Liver (tissue), 9 donors: ENCODE data around the gene FGF19. TPM values are rescaled to one million over a fixed set of nuclear protein-coding genes. Genes with fewer than 3 reads are reported as not detected.

Experiments
- DNase-seq: peaks from one replicate; pipeline ENCODE4 v3.0.0-alpha.2; 2017; ENCODE audit warnings: low spot score
- H3K27ac ChIP-seq, 2 donors: one replicate each; pipeline ENCODE4 v1.7.0; 2013; ENCODE audit warnings: inconsistent platforms in 2 of 2, low read length in 2 of 2, control low read depth in 1 of 2, low read depth in 1 of 2, mild to moderate bottlenecking in 1 of 2
- H3K27me3 ChIP-seq, 4 donors: one replicate each; pipeline versions ENCODE4 v1.6.1 to v1.7.0; 2013; ENCODE audit warnings: low read length in 3 of 4, inconsistent platforms in 1 of 4, mild to moderate bottlenecking in 1 of 4, moderate library complexity in 1 of 4; ENCODE audit not compliant: control insufficient read depth in 4 of 4, insufficient read depth in 4 of 4
- H3K36me3 ChIP-seq, 4 donors: one replicate each; pipeline versions ENCODE4 v1.6.1 to v1.7.0; 2013; ENCODE audit warnings: low read length in 3 of 4, mild to moderate bottlenecking in 3 of 4, low read depth in 1 of 4, moderate library complexity in 1 of 4; ENCODE audit not compliant: control insufficient read depth in 4 of 4, insufficient read depth in 3 of 4
- H3K4me1 ChIP-seq, 4 donors: one replicate each; pipeline versions ENCODE4 v1.6.1 to v1.7.0; 2013; ENCODE audit warnings: low read length in 3 of 4, mild to moderate bottlenecking in 3 of 4, moderate library complexity in 1 of 4; ENCODE audit not compliant: control insufficient read depth in 4 of 4, insufficient read depth in 4 of 4
- H3K4me3 ChIP-seq, 3 donors: one replicate each; pipeline versions ENCODE4 v1.6.1 to v1.7.0; 2013; ENCODE audit warnings: low read length in 3 of 3, control low read depth in 1 of 3, low read depth in 1 of 3, mild to moderate bottlenecking in 1 of 3
- H3K9ac ChIP-seq, 2 donors: one replicate each; pipeline ENCODE4 v1.7.0; 2013; ENCODE audit warnings: low read length in 2 of 2, mild to moderate bottlenecking in 2 of 2, moderate library complexity in 2 of 2, control low read depth in 1 of 2, low read depth in 1 of 2
- H3K9me3 ChIP-seq, 4 donors: one replicate each; pipeline versions ENCODE4 v1.6.1 to v1.7.0; 2013; ENCODE audit warnings: low read length in 3 of 4; ENCODE audit not compliant: control insufficient read depth in 4 of 4
- FOXA2 ChIP-seq: IDR thresholded peaks from 2 replicates; pipeline ENCODE4 v1.6.1; 2016; ENCODE audit warnings: antibody characterized with exemption
- HNF4A ChIP-seq, 2 donors: conservative IDR thresholded peaks; 2 replicates each; pipeline ENCODE4 v1.6.1; 2016; ENCODE audit warnings: antibody characterized with exemption in 2 of 2, mild to moderate bottlenecking in 2 of 2
- HNF4G ChIP-seq: IDR thresholded peaks from 2 replicates; pipeline ENCODE4 v1.6.1; 2016; ENCODE audit warnings: antibody characterized with exemption
- JUND ChIP-seq, 2 donors: IDR thresholded peaks; 2 replicates each; pipeline ENCODE4 v1.6.1; 2016; ENCODE audit warnings: antibody characterized with exemption in 2 of 2
- NR2F2 ChIP-seq: IDR thresholded peaks from 2 replicates; pipeline ENCODE4 v1.6.1; 2016; ENCODE audit warnings: antibody characterized with exemption
- RXRA ChIP-seq, 2 donors: IDR thresholded peaks; 2 replicates each; pipeline ENCODE4 v1.6.1; 2017 to 2018; ENCODE audit warnings: antibody characterized with exemption in 2 of 2, mild to moderate bottlenecking in 1 of 2
- SP1 ChIP-seq: IDR thresholded peaks from 2 replicates; pipeline ENCODE4 v1.6.1; 2018; ENCODE audit warnings: antibody characterized with exemption, mild to moderate bottlenecking
- TAF1 ChIP-seq: conservative IDR thresholded peaks from 2 replicates; pipeline ENCODE4 v1.6.1; 2016; ENCODE audit warnings: antibody characterized with exemption, mild to moderate bottlenecking
- YY1 ChIP-seq: IDR thresholded peaks from 2 replicates; pipeline ENCODE4 v1.6.1; 2016; ENCODE audit warnings: antibody characterized with exemption, mild to moderate bottlenecking
- WGBS: extraction: QIAGEN DNeasy Blood & Tissue Kit; methylation state at CpG from one replicate; pipeline ENCODE4 v1.1.7; 2013; 5-methylcytosine and 5-hydroxymethylcytosine counted together
- polyA plus RNA-seq, 2 donors: library from polyadenylated mRNA; stranded (reverse) in 1 of 2; unstranded in 1 of 2; fragments of 200-250 nt in 1 of 2; fragments of >200 nt in 1 of 2; fragmentation: Nextera tagmentation in 1 of 2; extraction: Ambion mirVana in 1 of 2; gene quantifications; one replicate each; pipeline versions ENCODE4 v1.2.1 to v1.2.3, GENCODE V29; 2013 to 2015
- total RNA-seq, 2 donors: library from RNA; depleted of rRNA; stranded (reverse); fragments of >200 nt; gene quantifications; one replicate each; pipeline ENCODE4 v1.2.3, GENCODE V29; 2014
- TF ChIP-seq, protein P1 (sequence below): IDR thresholded peaks from 2 replicates; pipeline ENCODE4 v1.6.1; 2016; ENCODE audit warnings: antibody characterized with exemption
- TF ChIP-seq, protein P2 (sequence below): fragments of 150-350 bp; IDR thresholded peaks from 2 replicates; pipeline ENCODE4 v1.5.1; 2017; ENCODE audit warnings: improper control_type of control experiment, low read depth, low read length; ENCODE audit not compliant: missing input control
- TF ChIP-seq, protein P3 (sequence below): IDR thresholded peaks from 2 replicates; pipeline ENCODE4 v1.6.1; 2016; ENCODE audit warnings: antibody characterized with exemption
- donor health status: healthy.
- donor health status: healthy.
- donor health status: healthy.
- donor health status: healthy.
- donor health status: healthy.

FGF19 gene
- total and polyA plus RNA-seq, 4 donors, result 0.09 TPM; not detected in 3

DNA sequence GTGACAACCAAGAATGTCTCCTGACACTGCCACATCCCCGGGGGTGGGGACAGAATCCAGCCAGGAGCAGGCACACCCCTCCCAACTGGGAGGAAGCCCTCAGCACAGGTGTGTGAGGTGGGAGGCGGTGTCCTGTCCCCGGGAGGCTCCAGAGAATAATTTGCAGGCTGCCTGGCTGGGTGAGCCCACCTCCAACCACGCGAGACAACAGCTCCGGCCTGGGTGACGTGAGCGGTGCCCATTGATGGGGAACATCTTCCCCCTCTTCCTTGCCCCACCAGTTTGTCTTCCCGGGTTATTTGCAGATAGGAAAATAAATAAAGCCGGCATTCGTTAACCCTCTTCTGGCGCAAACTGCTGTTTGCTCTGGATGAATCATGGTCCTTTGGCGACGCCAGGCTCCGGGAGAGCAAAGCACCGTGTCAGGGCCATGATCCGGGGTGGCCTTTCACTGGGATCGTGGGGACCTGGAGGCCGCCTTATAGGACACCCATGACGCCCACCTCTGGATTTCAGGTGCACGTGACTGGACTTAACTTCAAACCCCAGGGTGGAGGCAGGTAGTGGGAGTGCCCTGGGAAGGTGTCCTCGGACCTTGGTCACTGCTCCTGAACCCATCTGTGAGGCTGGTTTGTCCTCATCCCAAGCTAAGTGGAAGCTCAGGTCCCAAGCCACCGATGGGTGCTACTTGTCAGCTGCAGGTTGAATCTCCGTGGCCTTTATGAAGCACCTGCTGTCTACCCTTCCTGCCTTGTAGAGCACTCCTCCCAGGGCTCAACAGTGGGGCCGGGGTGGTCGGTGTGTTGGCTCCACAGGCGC lies 49.0 kb downstream of the FGF19 start (continued):
- TF ChIP-seq, protein P1, sequence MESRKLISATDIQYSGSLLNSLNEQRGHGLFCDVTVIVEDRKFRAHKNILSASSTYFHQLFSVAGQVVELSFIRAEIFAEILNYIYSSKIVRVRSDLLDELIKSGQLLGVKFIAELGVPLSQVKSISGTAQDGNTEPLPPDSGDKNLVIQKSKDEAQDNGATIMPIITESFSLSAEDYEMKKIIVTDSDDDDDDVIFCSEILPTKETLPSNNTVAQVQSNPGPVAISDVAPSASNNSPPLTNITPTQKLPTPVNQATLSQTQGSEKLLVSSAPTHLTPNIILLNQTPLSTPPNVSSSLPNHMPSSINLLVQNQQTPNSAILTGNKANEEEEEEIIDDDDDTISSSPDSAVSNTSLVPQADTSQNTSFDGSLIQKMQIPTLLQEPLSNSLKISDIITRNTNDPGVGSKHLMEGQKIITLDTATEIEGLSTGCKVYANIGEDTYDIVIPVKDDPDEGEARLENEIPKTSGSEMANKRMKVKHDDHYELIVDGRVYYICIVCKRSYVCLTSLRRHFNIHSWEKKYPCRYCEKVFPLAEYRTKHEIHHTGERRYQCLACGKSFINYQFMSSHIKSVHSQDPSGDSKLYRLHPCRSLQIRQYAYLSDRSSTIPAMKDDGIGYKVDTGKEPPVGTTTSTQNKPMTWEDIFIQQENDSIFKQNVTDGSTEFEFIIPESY, result no peak
- TF ChIP-seq YY1 (peak; percentile 30), JUND (IDR thresholded peaks at IDR 0.05) (peak in 1 of 2 donors; percentile 71)

DNA sequence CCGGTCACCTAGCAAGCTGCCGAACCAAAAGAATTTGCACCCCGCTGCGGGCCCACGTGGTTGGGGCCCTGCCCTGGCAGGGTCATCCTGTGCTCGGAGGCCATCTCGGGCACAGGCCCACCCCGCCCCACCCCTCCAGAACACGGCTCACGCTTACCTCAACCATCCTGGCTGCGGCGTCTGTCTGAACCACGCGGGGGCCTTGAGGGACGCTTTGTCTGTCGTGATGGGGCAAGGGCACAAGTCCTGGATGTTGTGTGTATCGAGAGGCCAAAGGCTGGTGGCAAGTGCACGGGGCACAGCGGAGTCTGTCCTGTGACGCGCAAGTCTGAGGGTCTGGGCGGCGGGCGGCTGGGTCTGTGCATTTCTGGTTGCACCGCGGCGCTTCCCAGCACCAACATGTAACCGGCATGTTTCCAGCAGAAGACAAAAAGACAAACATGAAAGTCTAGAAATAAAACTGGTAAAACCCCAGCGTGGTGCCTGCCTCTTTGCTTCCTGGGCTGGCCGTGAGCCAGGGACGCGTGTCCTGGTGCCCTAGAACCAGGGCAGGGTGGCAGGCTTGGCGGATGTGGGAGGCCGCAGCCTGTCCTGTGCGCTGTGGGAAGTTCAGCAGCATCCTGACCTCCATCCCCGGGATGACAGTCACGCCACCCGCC lies 49.7 kb downstream of the FGF19 start:
- WGBS, result 71% methylated on average over 38 of the region's 38 CpGs
- DNase-seq, result no peak
- H3K9me3 ChIP-seq, result no peaks in the 10 kb centered on the region
- H3K4me1 ChIP-seq, result peaks cover 0 to 6% (median 4%) of the 10 kb centered on the region in 4 donors
- no peak overlapping the region for H3K9ac ChIP-seq
- H3K36me3 ChIP-seq, result peaks cover 8 to 40% (median 33%) of the 10 kb centered on the region in 4 donors
- TF ChIP-seq HNF4A (conservative IDR thresholded peaks at IDR 0.05), result no peak
- TF ChIP-seq, protein P2, sequence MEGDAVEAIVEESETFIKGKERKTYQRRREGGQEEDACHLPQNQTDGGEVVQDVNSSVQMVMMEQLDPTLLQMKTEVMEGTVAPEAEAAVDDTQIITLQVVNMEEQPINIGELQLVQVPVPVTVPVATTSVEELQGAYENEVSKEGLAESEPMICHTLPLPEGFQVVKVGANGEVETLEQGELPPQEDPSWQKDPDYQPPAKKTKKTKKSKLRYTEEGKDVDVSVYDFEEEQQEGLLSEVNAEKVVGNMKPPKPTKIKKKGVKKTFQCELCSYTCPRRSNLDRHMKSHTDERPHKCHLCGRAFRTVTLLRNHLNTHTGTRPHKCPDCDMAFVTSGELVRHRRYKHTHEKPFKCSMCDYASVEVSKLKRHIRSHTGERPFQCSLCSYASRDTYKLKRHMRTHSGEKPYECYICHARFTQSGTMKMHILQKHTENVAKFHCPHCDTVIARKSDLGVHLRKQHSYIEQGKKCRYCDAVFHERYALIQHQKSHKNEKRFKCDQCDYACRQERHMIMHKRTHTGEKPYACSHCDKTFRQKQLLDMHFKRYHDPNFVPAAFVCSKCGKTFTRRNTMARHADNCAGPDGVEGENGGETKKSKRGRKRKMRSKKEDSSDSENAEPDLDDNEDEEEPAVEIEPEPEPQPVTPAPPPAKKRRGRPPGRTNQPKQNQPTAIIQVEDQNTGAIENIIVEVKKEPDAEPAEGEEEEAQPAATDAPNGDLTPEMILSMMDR, result no peak
- TF ChIP-seq, protein P1, result no peak
- TF ChIP-seq, protein P3, sequence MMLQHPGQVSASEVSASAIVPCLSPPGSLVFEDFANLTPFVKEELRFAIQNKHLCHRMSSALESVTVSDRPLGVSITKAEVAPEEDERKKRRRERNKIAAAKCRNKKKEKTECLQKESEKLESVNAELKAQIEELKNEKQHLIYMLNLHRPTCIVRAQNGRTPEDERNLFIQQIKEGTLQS, result no peak
- no peak for TF ChIP-seq TAF1
- TF ChIP-seq NR2F2, result no peak
- TF ChIP-seq HNF4G, result no peak
- no peak for TF ChIP-seq RXRA (IDR thresholded peaks at IDR 0.05)
- TF ChIP-seq YY1, result no peak
- no peak for TF ChIP-seq FOXA2
- TF ChIP-seq SP1, result no peak
- no peak overlapping the region for H3K4me3 ChIP-seq
- H3K27ac ChIP-seq, result no peak overlapping the region
- no peaks in the 10 kb centered on the region for H3K27me3 ChIP-seq

DNA sequence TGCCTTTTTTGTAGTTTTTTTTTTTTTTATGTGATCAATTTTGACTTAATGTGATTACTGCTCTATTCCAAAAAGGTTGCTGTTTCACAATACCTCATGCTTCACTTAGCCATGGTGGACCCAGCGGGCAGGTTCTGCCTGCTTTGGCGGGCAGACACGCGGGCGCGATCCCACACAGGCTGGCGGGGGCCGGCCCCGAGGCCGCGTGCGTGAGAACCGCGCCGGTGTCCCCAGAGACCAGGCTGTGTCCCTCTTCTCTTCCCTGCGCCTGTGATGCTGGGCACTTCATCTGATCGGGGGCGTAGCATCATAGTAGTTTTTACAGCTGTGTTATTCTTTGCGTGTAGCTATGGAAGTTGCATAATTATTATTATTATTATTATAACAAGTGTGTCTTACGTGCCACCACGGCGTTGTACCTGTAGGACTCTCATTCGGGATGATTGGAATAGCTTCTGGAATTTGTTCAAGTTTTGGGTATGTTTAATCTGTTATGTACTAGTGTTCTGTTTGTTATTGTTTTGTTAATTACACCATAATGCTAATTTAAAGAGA lies 50.3 kb downstream of the FGF19 start:
- TF ChIP-seq, protein P3, result no peak
- TF ChIP-seq SP1 (no peak), FOXA2 (no peak)
- TF ChIP-seq, protein P2, result no peak
- 95% methylated on average over 23 of the region's 23 CpGs for WGBS
- no peaks in the 10 kb centered on the region for H3K27me3 ChIP-seq
- no peaks in the 10 kb centered on the region for H3K9me3 ChIP-seq
- no peak overlapping the region for H3K9ac ChIP-seq
- DNase-seq, result no peak
- peaks cover 8 to 45% (median 36%) of the 10 kb centered on the region in 4 donors for H3K36me3 ChIP-seq
- H3K4me3 ChIP-seq, result no peak overlapping the region
- H3K27ac ChIP-seq, result no peak overlapping the region
- H3K4me1 ChIP-seq, result peaks cover 0 to 6% (median 4%) of the 10 kb centered on the region in 4 donors
